Esophagus muscularis mucosa (tissue), 4 donors: ENCODE measurements around the gene GPC5.

Source experiments
- EP300 ChIP-seq: sonication (generic); formaldehyde crosslinking; IDR thresholded peaks from one replicate; pipeline ENCODE4 v1.6.1; 2017; ENCODE audit warnings: antibody characterized with exemption
- POLR2AphosphoS5 ChIP-seq, 2 donors: sonication (generic); formaldehyde crosslinking; IDR thresholded peaks; one replicate each; pipeline ENCODE4 v1.6.1; 2017; ENCODE audit warnings: antibody characterized with exemption in 2 of 2
- TF ChIP-seq, protein P1 (sequence below), 3 experiments: fragments of 200-600 bp in 2 of 3; fragments of 450-650 bp in 1 of 3; sonication (generic) in 2 of 3; IDR thresholded peaks; one replicate each; pipeline ENCODE4 v1.5.1; 2017 to 2019; ENCODE audit warnings: antibody characterized with exemption in 3 of 3, mild to moderate bottlenecking in 2 of 3, moderate library complexity in 1 of 3

DNA sequence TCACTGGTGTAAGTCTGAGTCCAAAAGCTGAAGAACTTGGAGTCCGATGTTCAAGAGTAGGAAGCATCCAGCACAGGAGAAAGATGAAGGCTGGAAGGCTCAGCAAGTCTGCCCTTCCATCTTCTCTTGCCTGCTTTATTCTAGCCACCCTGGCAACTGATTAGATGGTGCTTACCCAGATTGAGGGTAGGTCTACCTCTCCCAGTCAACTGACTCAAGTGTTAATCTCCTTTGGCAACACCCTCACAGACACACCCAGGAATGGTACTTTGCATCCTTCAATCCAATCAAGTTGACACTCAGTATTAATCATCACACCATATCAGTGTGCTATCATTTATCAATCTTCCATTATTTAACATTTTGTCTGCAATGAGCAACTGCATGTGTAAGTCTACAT is 223.5 kb downstream of the GPC5 start:
- TF ChIP-seq, protein P1, sequence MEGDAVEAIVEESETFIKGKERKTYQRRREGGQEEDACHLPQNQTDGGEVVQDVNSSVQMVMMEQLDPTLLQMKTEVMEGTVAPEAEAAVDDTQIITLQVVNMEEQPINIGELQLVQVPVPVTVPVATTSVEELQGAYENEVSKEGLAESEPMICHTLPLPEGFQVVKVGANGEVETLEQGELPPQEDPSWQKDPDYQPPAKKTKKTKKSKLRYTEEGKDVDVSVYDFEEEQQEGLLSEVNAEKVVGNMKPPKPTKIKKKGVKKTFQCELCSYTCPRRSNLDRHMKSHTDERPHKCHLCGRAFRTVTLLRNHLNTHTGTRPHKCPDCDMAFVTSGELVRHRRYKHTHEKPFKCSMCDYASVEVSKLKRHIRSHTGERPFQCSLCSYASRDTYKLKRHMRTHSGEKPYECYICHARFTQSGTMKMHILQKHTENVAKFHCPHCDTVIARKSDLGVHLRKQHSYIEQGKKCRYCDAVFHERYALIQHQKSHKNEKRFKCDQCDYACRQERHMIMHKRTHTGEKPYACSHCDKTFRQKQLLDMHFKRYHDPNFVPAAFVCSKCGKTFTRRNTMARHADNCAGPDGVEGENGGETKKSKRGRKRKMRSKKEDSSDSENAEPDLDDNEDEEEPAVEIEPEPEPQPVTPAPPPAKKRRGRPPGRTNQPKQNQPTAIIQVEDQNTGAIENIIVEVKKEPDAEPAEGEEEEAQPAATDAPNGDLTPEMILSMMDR (IDR thresholded peaks at IDR 0.05) = no peak
- TF ChIP-seq EP300 (no peak), POLR2AphosphoS5 (IDR thresholded peaks at IDR 0.05) (no peak)
